Heart left ventricle (tissue), 13 donors: ENCODE data around the gene MORC2.

ENCODE experiments used
- POLR2A ChIP-seq, 2 donors: fragments of 450-650 bp; IDR thresholded peaks; one replicate each; pipeline ENCODE4 v1.6.1; 2017; ENCODE audit warnings: antibody characterized with exemption in 2 of 2, mild to moderate bottlenecking in 2 of 2, moderate library complexity in 2 of 2
- TF ChIP-seq, protein P1 (sequence below), 12 donors: fragments of 200-600 bp; sonication (generic) in 4 of 12; IDR thresholded peaks; one replicate each; pipeline versions ENCODE4 v1.5.0 to v1.8.0; 2018 to 2022; ENCODE audit warnings: antibody characterized with exemption in 12 of 12, mild to moderate bottlenecking in 5 of 12
- donor health status: ischemic (EF 13 %, LVEDD 7.1; RV severe dilation, severe dysfunction).
- donor health status: DM: no; HTN: yes; CAD: no.
- donor health status: DM: no; HTN: no; CAD: no.
- donor health status: ischemic (EF 25% LVEDD 6.9; RV normal size, moderate dysfunction).
- donor health status: ischemic (EF 25% LVEDD 5.7; RV mildly dilated, moderate dysfunction).
- donor health status: ischemic (EF 35%, LVEDD 5.7; RV mildly dilated, moderate dysfunction).
- donor health status: nonischemic (EF 11% LVEDD 7.7; RV severe dilation, severe dysfunction).
- donor health status: DM: yes; HTN: yes; CAD: no.
- donor health status: PGD.
- donor health status: ischemic (EF 29% LVEDD 5.4; RV normal size, mild dysfunction).
- donor health status: nonischemic (EF 23%, LVEDD 6.1; RV moderate dilation, normal function).

DNA sequence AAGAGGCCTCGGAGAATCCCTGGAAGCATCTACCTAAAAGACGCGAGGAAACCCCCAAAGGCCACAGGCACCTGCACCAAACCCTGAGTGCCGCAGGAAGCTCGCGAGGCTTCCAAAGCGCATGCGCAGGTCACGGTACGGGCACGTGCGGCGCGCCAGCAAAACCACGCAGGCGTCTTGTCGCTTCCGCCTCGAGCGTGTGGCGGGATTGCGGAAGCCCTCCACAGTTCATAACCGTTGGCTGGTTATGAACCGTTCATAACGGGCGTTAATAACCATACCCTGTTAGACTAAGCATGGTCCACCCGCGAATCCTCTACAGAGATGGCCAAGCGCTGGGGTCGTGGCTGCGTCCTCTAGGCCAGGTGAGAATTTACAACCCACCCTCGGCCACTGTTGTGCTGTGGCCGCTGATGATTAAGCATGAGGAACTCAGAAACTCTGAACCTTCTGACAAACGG is 46.4 kb downstream of the MORC2 start:
- TF ChIP-seq, protein P1, sequence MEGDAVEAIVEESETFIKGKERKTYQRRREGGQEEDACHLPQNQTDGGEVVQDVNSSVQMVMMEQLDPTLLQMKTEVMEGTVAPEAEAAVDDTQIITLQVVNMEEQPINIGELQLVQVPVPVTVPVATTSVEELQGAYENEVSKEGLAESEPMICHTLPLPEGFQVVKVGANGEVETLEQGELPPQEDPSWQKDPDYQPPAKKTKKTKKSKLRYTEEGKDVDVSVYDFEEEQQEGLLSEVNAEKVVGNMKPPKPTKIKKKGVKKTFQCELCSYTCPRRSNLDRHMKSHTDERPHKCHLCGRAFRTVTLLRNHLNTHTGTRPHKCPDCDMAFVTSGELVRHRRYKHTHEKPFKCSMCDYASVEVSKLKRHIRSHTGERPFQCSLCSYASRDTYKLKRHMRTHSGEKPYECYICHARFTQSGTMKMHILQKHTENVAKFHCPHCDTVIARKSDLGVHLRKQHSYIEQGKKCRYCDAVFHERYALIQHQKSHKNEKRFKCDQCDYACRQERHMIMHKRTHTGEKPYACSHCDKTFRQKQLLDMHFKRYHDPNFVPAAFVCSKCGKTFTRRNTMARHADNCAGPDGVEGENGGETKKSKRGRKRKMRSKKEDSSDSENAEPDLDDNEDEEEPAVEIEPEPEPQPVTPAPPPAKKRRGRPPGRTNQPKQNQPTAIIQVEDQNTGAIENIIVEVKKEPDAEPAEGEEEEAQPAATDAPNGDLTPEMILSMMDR (IDR thresholded peaks at IDR 0.05): no peak
- no peak for TF ChIP-seq POLR2A (IDR thresholded peaks at IDR 0.05)
